AML-193 (cell line): ENCODE results near the gene SERGEF.
A peak's percentile ranks its signal among the peaks of the same experiment; 100 is the strongest.

ENCODE experiments used
- DNase-seq, 2 experiments: peaks; one replicate each; lab custom pipeline; 2025; lab: John Stamatoyannopoulos, UW

SERGEF gene

GRCh38 chr11:18012906-18013781 is at the start of gene SERGEF:
Gene SERGEF, minus strand, starts transcription at chr11:18013047. Its CDS starts 37 bp downstream, at chr11:18013010.
- peak; percentile 82 to 86 for DNase-seq

- DNase-seq, result no peak
Observed at GRCh38 chr11:18061351-18061750, 48.5 kb upstream of the SERGEF start.

GRCh38 chr11:18056561-18057181 is 43.8 kb upstream of the SERGEF start:
- DNase-seq, result no peak

GRCh38 chr11:18054511-18055103 is 41.8 kb upstream of the SERGEF start:
- no peak for DNase-seq

- peak in 1 of 2 experiments; percentile 2 for DNase-seq
Observed at GRCh38 chr11:18050848-18051247, 38.0 kb upstream of the SERGEF start.

- DNase-seq, result no peak
Observed at GRCh38 chr11:18046116-18046777, 33.4 kb upstream of the SERGEF start, which contains the start of gene TPH1. Gene TPH1, minus strand, starts transcription at chr11:18046269. Its CDS starts 5,507 bp downstream, at chr11:18040762.

- no peak for DNase-seq
Observed at GRCh38 chr11:18036456-18036855, 23.6 kb upstream of the SERGEF start.

GRCh38 chr11:18027475-18027874 is 14.6 kb upstream of the SERGEF start:
- no peak for DNase-seq

- no peak for DNase-seq
Observed at GRCh38 chr11:18022419-18022818, 9.6 kb upstream of the SERGEF start.

GRCh38 chr11:18019650-18020049 is 6.8 kb upstream of the SERGEF start:
- no peak for DNase-seq

- no peak for DNase-seq
Observed at GRCh38 chr11:18016789-18017188, 3.9 kb upstream of the SERGEF start.

GRCh38 chr11:18014876-18015275 is 2.0 kb upstream of the SERGEF start:
- no peak for DNase-seq

GRCh38 chr11:18013790-18014507 is 1.1 kb upstream of the SERGEF start:
- peak in 1 of 2 experiments; percentile 12 for DNase-seq

- no peak for DNase-seq
Observed at GRCh38 chr11:18012122-18012905, 533 bp downstream of the SERGEF start.

- no peak for DNase-seq
Observed at GRCh38 chr11:18011633-18012032, 1.2 kb downstream of the SERGEF start.

- no peak for DNase-seq
Observed at GRCh38 chr11:18010977-18011586, 1.8 kb downstream of the SERGEF start.

GRCh38 chr11:18010121-18010670 is 2.7 kb downstream of the SERGEF start:
- no peak for DNase-seq

GRCh38 chr11:18005376-18006129 is 7.3 kb downstream of the SERGEF start:
- peak; percentile 75 to 79 for DNase-seq

GRCh38 chr11:18001191-18001590 is 11.7 kb downstream of the SERGEF start:
- no peak for DNase-seq
